Naive B cell (primary cell): Measurements from ENCODE around the gene ZNF728. TPM values are rescaled to one million over a fixed set of nuclear protein-coding genes. Genes with fewer than 3 reads are reported as not detected.
"Not testable (repeated sequence)": the region's sequence is repeated elsewhere in the genome, so short reads cannot be mapped to it uniquely, and the experiment has no call there.

Experiments
- ATAC-seq, 2 donors: fragments of 150-1000 bp; cut with Tn5 transposase; 2 replicates each; pipeline ENCODE4 v1.10.0; 2021; ENCODE audit warnings: low read depth in 2 of 2, mild to moderate bottlenecking in 2 of 2, moderate library complexity in 2 of 2
- DNase-seq: peaks from one replicate; pipeline ENCODE4 v3.0.0; 2022
- H3K27ac Mint-ChIP-seq, 6 donors: one replicate each; pipeline ENCODE4 v1.8.0; 2020 to 2022; ENCODE audit warnings: mild to moderate bottlenecking in 6 of 6, mixed read lengths in 6 of 6, moderate library complexity in 5 of 6, inconsistent platforms in 2 of 6
- H3K27me3 Mint-ChIP-seq, 3 donors: one replicate each; pipeline ENCODE4 v1.8.0; 2021 to 2022; ENCODE audit warnings: mixed read lengths in 3 of 3, mild to moderate bottlenecking in 1 of 3
- H3K36me3 Mint-ChIP-seq, 2 donors: one replicate each; pipeline ENCODE4 v1.8.0; 2020 to 2022; ENCODE audit warnings: mixed read lengths in 2 of 2, inconsistent platforms in 1 of 2, mild to moderate bottlenecking in 1 of 2
- H3K4me1 Mint-ChIP-seq, 3 donors: one replicate each; pipeline ENCODE4 v1.8.0; 2020 to 2022; ENCODE audit warnings: mixed read lengths in 3 of 3, inconsistent platforms in 1 of 3, mild to moderate bottlenecking in 1 of 3, moderate library complexity in 1 of 3
- H3K4me3 Mint-ChIP-seq, 8 donors: one replicate each; pipeline ENCODE4 v1.8.0; 2020 to 2022; ENCODE audit warnings: mild to moderate bottlenecking in 8 of 8, mixed read lengths in 8 of 8, moderate library complexity in 8 of 8, inconsistent platforms in 2 of 8
- H3K9me3 Mint-ChIP-seq, 7 donors: one replicate each; pipeline ENCODE4 v1.8.0; 2020 to 2022; ENCODE audit warnings: mixed read lengths in 7 of 7, mild to moderate bottlenecking in 5 of 7, inconsistent platforms in 2 of 7, moderate library complexity in 1 of 7
- polyA plus RNA-seq, 6 donors: library from polyadenylated mRNA; unstranded; fragments of 300-500 nt; fragmentation: Illumina TruSeq; gene quantifications; one replicate each; pipeline ENCODE4 v1.2.3, GENCODE V29; 2021; ENCODE audit warnings: low read depth in 6 of 6

ZNF728 gene
- not detected for polyA plus RNA-seq

GRCh38 chr19:23002690-23003422 lies at the start of gene ZNF728:
Gene ZNF728 (minus strand): TSS chr19:23003176. CDS start chr19:23003030, 146 bp downstream.
- H3K9me3 Mint-ChIP-seq, result peaks cover 4 to 61% (median 37%) of the 10 kb centered on the region in 7 donors
- ATAC-seq, result no peak

DNA sequence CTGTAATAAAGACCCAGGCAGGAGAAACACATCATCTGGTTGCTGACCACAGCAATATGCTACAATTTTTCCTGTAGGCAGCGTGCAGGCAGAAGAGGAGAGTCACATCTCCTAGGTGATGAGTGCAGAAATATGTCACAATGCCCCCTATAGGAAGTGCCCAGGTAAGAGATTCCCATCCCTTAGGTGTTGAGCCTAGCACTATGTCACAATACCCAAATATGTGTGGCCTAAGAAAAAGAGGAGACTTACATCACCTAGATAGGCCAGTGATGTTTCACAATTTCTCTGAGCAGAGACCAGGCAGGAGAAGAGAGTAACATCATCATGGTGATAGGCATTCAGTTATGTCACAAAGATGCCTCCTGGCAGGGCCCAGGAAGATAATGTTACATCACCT lies 49.4 kb upstream of the ZNF728 start:
- no peaks in the 10 kb centered on the region for H3K36me3 Mint-ChIP-seq
- no peaks in the 10 kb centered on the region for H3K27me3 Mint-ChIP-seq
- H3K4me3 Mint-ChIP-seq, result no peak overlapping the region
- no peak for DNase-seq
- no peak overlapping the region for H3K27ac Mint-ChIP-seq
- peaks cover 0 to 15% (median 4%) of the 10 kb centered on the region in 7 donors for H3K9me3 Mint-ChIP-seq
- H3K4me1 Mint-ChIP-seq, result no peaks in the 10 kb centered on the region
- ATAC-seq, result no peak

More at GRCh38 chr19:23002690-23003422, at the start of gene ZNF728:
- Mint-ChIP-seq H3K4me3 (peak within 1 kb of the TSS in 5 of 8 donors; percentile 37 to 72 (median 59)), H3K4me1 (peaks cover 0 to 8% (median 4%) of the 10 kb centered on the region in 3 donors), H3K36me3 (peaks cover 5 to 18% of the 10 kb centered on the region in 2 donors), H3K27ac (no peak within 1 kb of the TSS), H3K27me3 (no peaks in the 10 kb centered on the region)
- no peak for DNase-seq

DNA sequence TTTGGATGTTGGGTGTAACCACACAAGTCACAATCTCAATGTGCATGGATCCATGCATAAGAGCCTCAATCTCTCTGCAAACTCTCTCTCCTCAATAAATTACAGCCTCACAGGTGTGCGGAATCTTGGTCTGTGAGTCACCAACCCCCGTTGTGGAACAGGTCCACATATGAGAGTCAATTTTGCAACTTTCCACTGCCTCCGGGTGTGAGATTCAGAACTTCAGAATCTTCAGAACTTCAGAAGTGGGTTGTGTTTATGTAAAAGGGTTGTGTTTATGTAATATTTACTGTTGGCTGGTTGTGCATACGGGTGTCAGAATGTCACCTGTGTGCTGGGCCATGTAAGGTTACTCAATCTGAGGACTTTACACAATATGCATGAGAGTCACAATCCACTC lies 46.3 kb upstream of the ZNF728 start:
- H3K27me3 Mint-ChIP-seq, result no peaks in the 10 kb centered on the region
- H3K27ac Mint-ChIP-seq, result no peak overlapping the region
- ATAC-seq (no peak), DNase-seq (no peak)
- no peak overlapping the region for H3K4me3 Mint-ChIP-seq
- no peaks in the 10 kb centered on the region for H3K36me3 Mint-ChIP-seq
- no peaks in the 10 kb centered on the region for H3K4me1 Mint-ChIP-seq
- peaks cover 0 to 26% (median 4%) of the 10 kb centered on the region in 7 donors for H3K9me3 Mint-ChIP-seq

DNA sequence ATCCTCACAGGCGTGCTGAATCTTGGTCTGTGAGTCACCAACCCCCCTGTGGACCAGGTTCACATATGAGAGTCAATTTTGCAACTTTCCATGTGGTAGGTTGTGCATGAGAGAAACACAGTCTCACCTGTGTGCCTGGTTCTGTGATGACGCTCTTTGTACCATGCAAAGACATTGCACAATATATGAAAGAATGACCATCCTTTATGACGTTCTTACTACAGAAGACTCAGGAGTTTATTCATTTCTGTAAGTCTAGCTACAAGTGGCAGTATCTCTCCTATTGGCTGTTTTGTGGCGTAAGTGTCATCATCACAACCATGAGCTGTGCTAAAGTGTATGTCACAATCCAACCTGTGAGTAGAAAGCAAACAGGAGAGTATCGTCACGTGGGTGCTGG lies 43.8 kb upstream of the ZNF728 start:
- H3K9me3 Mint-ChIP-seq, result peaks cover 4 to 35% (median 10%) of the 10 kb centered on the region in 7 donors
- H3K36me3 Mint-ChIP-seq, result no peaks in the 10 kb centered on the region
- no peak overlapping the region for H3K4me3 Mint-ChIP-seq
- no peak overlapping the region for H3K27ac Mint-ChIP-seq
- H3K4me1 Mint-ChIP-seq, result no peaks in the 10 kb centered on the region
- H3K27me3 Mint-ChIP-seq, result no peaks in the 10 kb centered on the region
- DNase-seq (no peak), ATAC-seq (no peak)

- Mint-ChIP-seq H3K4me3 (no peak overlapping the region), H3K9me3 (peaks cover 11 to 22% (median 14%) of the 10 kb centered on the region in 7 donors), H3K4me1 (no peaks in the 10 kb centered on the region), H3K27ac (no peak overlapping the region), H3K36me3 (no peaks in the 10 kb centered on the region), H3K27me3 (no peaks in the 10 kb centered on the region)
- ATAC-seq (no peak), DNase-seq (no peak)
Measured at GRCh38 chr19:23033721-23034120, 30.7 kb upstream of the ZNF728 start.

- Mint-ChIP-seq H3K27me3 (no peaks in the 10 kb centered on the region), H3K4me1 (no peaks in the 10 kb centered on the region), H3K9me3 (peaks cover 7 to 22% (median 16%) of the 10 kb centered on the region in 7 donors), H3K27ac (no peak overlapping the region), H3K4me3 (no peak overlapping the region), H3K36me3 (no peaks in the 10 kb centered on the region)
- ATAC-seq (no peak), DNase-seq (no peak)
Measured at GRCh38 chr19:23015660-23016059, 12.7 kb upstream of the ZNF728 start.

GRCh38 chr19:22994957-22995356 lies 8.0 kb downstream of the ZNF728 start:
- H3K27ac Mint-ChIP-seq, H3K36me3 Mint-ChIP-seq, ATAC-seq, H3K4me3 Mint-ChIP-seq, H3K27me3 Mint-ChIP-seq, DNase-seq, H3K4me1 Mint-ChIP-seq: not testable (repeated sequence)
- peaks cover 0 to 39% (median 16%) of the 10 kb centered on the region in 7 donors for H3K9me3 Mint-ChIP-seq

- Mint-ChIP-seq H3K27ac (no peak overlapping the region), H3K9me3 (peaks cover 17 to 91% (median 70%) of the 10 kb centered on the region in 7 donors), H3K27me3 (no peaks in the 10 kb centered on the region), H3K4me3 (no peak overlapping the region), H3K36me3 (peaks cover 0 to 47% of the 10 kb centered on the region in 2 donors), H3K4me1 (no peaks in the 10 kb centered on the region)
- DNase-seq (no peak), ATAC-seq (no peak)
Measured at GRCh38 chr19:22976248-22976647, 26.7 kb downstream of the ZNF728 start.

GRCh38 chr19:22975546-22976136 lies 27.3 kb downstream of the ZNF728 start:
- peaks cover 13 to 89% (median 66%) of the 10 kb centered on the region in 7 donors for H3K9me3 Mint-ChIP-seq
- not testable (repeated sequence) for H3K27ac Mint-ChIP-seq, H3K4me1 Mint-ChIP-seq

DNA sequence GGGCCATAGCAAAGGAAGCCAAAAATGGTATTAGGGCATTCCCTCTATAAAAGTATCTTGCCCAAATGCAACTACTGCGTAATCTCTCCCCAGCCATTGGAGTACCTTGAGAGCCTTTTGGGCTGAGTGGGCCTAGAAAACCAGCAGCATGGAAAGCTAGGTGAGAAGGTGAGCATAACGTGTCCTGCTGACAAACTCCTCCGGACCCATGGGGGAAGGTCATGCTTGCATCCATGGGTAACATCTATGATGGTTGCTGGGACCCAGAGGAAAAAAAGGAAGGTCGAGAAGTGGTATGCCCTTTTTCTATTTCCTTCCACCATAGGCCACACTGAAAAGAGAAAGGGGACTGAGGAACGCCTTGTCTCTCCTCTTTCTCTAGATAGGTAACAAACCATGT lies 57.4 kb downstream of the ZNF728 start:
- no peak for ATAC-seq
- no peaks in the 10 kb centered on the region for H3K4me1 Mint-ChIP-seq
- DNase-seq, result no peak
- H3K36me3 Mint-ChIP-seq, result peaks cover 6 to 19% of the 10 kb centered on the region in 2 donors
- peaks cover 5 to 64% (median 50%) of the 10 kb centered on the region in 7 donors for H3K9me3 Mint-ChIP-seq
- H3K4me3 Mint-ChIP-seq, result no peak overlapping the region
- H3K27ac Mint-ChIP-seq, result no peak overlapping the region
- H3K27me3 Mint-ChIP-seq, result no peaks in the 10 kb centered on the region

More at GRCh38 chr19:22975546-22976136, 27.3 kb downstream of the ZNF728 start:
- not testable (repeated sequence) for DNase-seq, ATAC-seq, H3K4me3 Mint-ChIP-seq, H3K27me3 Mint-ChIP-seq
- peaks cover 0 to 41% of the 10 kb centered on the region in 2 donors for H3K36me3 Mint-ChIP-seq

DNA sequence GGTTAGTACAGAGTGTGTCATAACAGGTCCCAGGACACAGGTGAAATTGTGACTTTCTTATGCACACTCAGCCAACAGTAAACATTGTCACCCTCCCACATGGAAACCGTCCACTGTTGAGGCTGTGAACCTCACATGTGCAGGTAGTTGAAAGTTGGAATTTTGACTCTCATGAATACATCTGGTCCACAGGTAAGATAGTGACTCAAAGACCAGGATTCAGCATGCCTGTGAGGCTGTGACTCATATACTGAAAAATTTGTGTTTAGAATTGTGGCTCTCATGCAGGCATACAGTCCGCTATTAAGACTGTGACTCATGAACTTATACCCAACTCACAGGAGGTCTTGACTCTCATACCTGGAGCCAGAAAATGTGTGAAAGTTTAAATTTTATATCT lies 67.8 kb downstream of the ZNF728 start:
- H3K4me1 Mint-ChIP-seq, result no peaks in the 10 kb centered on the region
- H3K9me3 Mint-ChIP-seq, result peaks cover 3 to 28% (median 11%) of the 10 kb centered on the region in 7 donors
- no peaks in the 10 kb centered on the region for H3K36me3 Mint-ChIP-seq
- H3K4me3 Mint-ChIP-seq, result no peak overlapping the region
- no peak overlapping the region for H3K27ac Mint-ChIP-seq
- ATAC-seq (no peak), DNase-seq (no peak)
- H3K27me3 Mint-ChIP-seq, result no peaks in the 10 kb centered on the region

DNA sequence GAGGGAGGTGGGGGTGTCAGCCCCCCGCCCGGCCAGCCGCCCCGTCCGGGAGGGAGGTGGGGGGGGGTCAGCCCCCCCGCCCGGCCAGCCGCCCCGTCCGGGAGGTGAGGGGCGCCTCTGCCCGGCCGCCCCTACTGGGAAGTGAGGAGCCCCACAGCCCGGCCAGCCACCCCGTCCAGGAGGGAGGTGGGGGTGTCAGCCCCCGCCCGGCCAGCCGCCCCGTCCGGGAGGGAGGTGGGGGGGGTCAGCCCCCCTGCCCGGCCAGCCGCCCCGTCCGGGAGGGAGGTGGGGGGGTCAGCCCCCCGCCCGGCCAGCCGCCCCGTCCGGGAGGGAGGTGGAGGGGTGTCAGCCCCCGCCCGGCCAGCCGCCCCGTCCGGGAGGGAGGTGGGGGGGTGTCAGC lies 75.4 kb downstream of the ZNF728 start:
- DNase-seq, H3K36me3 Mint-ChIP-seq: not testable (repeated sequence)

DNA sequence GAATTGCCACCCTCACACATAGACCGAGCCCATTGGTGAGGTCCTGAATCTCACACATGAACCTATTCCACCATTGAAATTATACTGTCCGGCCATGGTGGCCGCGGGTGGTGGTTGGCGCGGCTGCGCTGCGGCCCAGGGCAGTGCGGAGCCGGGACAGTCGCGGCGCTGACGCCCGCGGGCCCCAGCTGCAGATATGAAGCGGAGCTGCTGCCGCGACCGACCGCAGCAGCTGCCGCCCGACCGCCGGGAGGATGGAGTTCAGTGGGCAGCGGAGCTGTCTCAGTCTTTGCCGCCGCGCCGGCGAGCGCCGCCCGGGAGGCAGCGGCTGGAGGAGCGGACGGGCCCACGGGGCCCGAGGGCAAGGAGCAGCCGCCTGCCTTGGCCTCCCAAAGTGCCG lies 77.8 kb downstream of the ZNF728 start:
- not testable (repeated sequence) for DNase-seq, H3K4me1 Mint-ChIP-seq, H3K36me3 Mint-ChIP-seq, ATAC-seq, H3K4me3 Mint-ChIP-seq, H3K27ac Mint-ChIP-seq, H3K27me3 Mint-ChIP-seq
- H3K9me3 Mint-ChIP-seq, result peaks cover 0 to 23% (median 15%) of the 10 kb centered on the region in 7 donors

More for the DNA sequence above, 75.4 kb downstream of the ZNF728 start:
- ATAC-seq, H3K4me1 Mint-ChIP-seq, H3K27ac Mint-ChIP-seq, H3K4me3 Mint-ChIP-seq, H3K27me3 Mint-ChIP-seq: not testable (repeated sequence)
- H3K9me3 Mint-ChIP-seq, result peaks cover 0 to 24% (median 10%) of the 10 kb centered on the region in 7 donors
